K562 (cell line): ENCODE results near the gene TBC1D7. TPM values are rescaled to one million over a fixed set of nuclear protein-coding genes. Genes with fewer than 3 reads are reported as not detected.

Experiments
- CHD7 ChIP-seq: fragments of 200-600 bp; sonication (generic); IDR thresholded peaks from one replicate; pipeline ENCODE4 v1.6.1; 2012; ENCODE audit warnings: mild to moderate bottlenecking, low read depth, low read length, inconsistent platforms
- EP400 ChIP-seq: fragments of 450-650 bp; IDR thresholded peaks from 2 replicates; pipeline ENCODE4 v1.6.1; 2017; ENCODE audit warnings: antibody characterized with exemption, mild to moderate bottlenecking, moderate library complexity
- KLF10 ChIP-seq: fragments of 250-450 bp; sonication (Bioruptor Pico); IDR thresholded peaks from 2 replicates; pipeline ENCODE4 v1.6.1; 2021; ENCODE audit warnings: matching md5 sums
- PBX2 ChIP-seq, 2 experiments: IDR thresholded peaks in 1 of 2; conservative IDR thresholded peaks in 1 of 2; 2 replicates each; pipeline ENCODE4 v1.6.1; 2016; ENCODE audit warnings: low read depth in 2 of 2, mild to moderate bottlenecking in 1 of 2, missing compliant biosample characterization in 1 of 2, missing genetic modification characterization in 1 of 2, moderate library complexity in 1 of 2
- PCBP2 ChIP-seq: fragments of 200-400 bp; formaldehyde crosslinking; IDR thresholded peaks from 2 replicates; pipeline ENCODE4 v1.6.1; 2018; ENCODE audit warnings: low read length, low read depth, mild to moderate bottlenecking, moderate library complexity; ENCODE audit not compliant: poor library complexity, severe bottlenecking
- TEAD1 ChIP-seq, 2 experiments: fragments of 450-650 bp in 1 of 2; sonication (generic) in 1 of 2; formaldehyde crosslinking; IDR thresholded peaks; 2 replicates each; pipeline versions ENCODE4 v1.4.0 to v1.8.0; 2020 to 2022; ENCODE audit warnings: mild to moderate bottlenecking in 2 of 2, missing genetic modification reagents in 1 of 2
- ZNF140 ChIP-seq: fragments of 250-450 bp; sonication (Bioruptor Pico); IDR thresholded peaks from 2 replicates; pipeline ENCODE4 v1.8.0; 2021; ENCODE audit warnings: moderate library complexity, mild to moderate bottlenecking, inconsistent platforms
- ZNF174 ChIP-seq: fragments of 250-450 bp; sonication (Bioruptor Pico); IDR thresholded peaks from 2 replicates; pipeline ENCODE4 v1.4.0; 2020; ENCODE audit warnings: mild to moderate bottlenecking
- polyA plus RNA-seq, 8 experiments: library from polyadenylated mRNA; depleted of rRNA in 4 of 8; stranded (reverse) in 5 of 8; unstranded in 3 of 8; fragments of >200 nt; fragmentation: Nextera tagmentation in 2 of 8; fragmentation: Illumina TruSeq in 1 of 8; extraction: Ambion mirVana in 2 of 8; extraction: Trizol in 1 of 8; gene quantifications; 2 replicates each; pipeline versions ENCODE4 v1.2.1 to v1.2.3, GENCODE V29; 2011 to 2014; ENCODE audit warnings: inconsistent platforms in 1 of 8, missing spikeins in 1 of 8
- total RNA-seq, 7 experiments: library from RNA; depleted of rRNA in 6 of 7; stranded (reverse); fragments of >200 nt in 6 of 7; fragmentation: Illumina TruSeq in 2 of 7; extraction: Trizol in 2 of 7; gene quantifications; 2 replicates each; pipeline versions ENCODE4 v1.2.1 to v1.2.3, GENCODE V29; 2011 to 2021; ENCODE audit warnings: low replicate concordance in 1 of 7
- TF ChIP-seq, protein P1 (sequence below): fragments of 450-650 bp; conservative IDR thresholded peaks from 2 replicates; pipeline ENCODE4 v1.6.1; 2016; ENCODE audit warnings: missing genetic modification characterization, low read depth, mild to moderate bottlenecking, control low read depth, missing compliant biosample characterization

The TBC1D7 gene
- total and polyA plus RNA-seq, 9 of the 15 experiments (the other 6 are each of a cell fraction or from before 2014, with no cell fraction given) = 49.4 to 107 (median 61.1) TPM

DNA sequence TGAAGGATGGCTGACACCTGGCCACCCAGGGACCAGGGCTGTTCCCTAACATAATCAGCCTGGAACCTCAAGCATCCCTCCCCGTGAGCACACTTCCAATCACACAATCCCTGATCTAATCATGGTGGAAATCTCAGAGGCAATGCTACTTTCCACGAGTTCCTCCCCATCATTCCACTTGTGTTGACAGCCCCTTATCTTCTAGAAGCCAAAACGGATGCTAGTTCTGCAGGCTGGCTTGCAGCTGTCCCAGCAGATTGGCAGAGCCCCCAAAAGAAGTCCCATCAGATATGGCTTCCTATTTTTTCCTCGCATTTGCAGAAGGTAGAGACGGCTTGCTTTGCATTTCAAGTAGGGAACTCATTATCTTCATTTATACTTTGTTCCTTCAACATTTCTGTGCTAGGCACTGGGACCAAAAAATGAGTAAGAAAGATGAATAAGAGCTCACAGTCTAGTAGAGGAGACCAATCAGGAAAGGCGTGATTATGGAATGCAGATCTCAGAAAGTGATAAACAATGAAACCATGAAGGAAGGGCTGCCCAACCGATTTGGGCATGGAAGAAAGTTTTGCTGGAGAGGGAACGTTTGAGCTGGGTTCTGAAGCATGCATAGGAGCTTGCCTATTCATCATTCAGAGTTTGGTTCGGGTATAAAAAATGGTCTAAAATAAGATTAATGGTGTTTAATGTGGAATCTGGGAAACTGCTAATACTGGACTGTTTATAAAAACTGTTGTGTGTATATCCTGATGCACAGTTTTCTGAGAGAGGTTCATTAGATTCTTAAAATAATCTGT lies 44.6 kb upstream of the TBC1D7 start (continued):
- TF ChIP-seq, protein P1, sequence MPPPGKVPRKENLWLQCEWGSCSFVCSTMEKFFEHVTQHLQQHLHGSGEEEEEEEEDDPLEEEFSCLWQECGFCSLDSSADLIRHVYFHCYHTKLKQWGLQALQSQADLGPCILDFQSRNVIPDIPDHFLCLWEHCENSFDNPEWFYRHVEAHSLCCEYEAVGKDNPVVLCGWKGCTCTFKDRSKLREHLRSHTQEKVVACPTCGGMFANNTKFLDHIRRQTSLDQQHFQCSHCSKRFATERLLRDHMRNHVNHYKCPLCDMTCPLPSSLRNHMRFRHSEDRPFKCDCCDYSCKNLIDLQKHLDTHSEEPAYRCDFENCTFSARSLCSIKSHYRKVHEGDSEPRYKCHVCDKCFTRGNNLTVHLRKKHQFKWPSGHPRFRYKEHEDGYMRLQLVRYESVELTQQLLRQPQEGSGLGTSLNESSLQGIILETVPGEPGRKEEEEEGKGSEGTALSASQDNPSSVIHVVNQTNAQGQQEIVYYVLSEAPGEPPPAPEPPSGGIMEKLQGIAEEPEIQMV (tag) = no peak
- TF ChIP-seq EP400 (no peak), ZNF140 (CRISPR knock-in tag) (no peak), PCBP2 (no peak), PBX2 (CRISPR knock-in tag; IDR thresholded peaks at IDR 0.05; ENCODE audit: low read depth) (no peak), PBX2 (tag; conservative IDR thresholded peaks at IDR 0.05; ENCODE audit: low read depth) (peak; percentile 35; the same call in 1 of the 2 replicates), ZNF174 (CRISPR knock-in tag) (no peak), CHD7 (no peak), KLF10 (no peak), TEAD1 (CRISPR knock-in tag; IDR thresholded peaks at IDR 0.05) (0 out of 4 replicates have a peak, but pooled peaks of 1 of the 2 experiments have one; percentile 51)
